OCI-LY3 (cell line): ENCODE measurements around the gene HDAC4.

ENCODE experiments used
- H2AFZ ChIP-seq: fragments of 200-600, 300-600 bp; shearing (Covaris generic); 2 replicates; pipeline ENCODE4 v1.6.0; 2014; ENCODE audit warnings: antibody characterized with exemption, low read depth, low read length
- H3K27ac ChIP-seq: fragments of 200-600, 300-600 bp; sonication (generic); 2 replicates; pipeline ENCODE4 v1.5.1; 2014; ENCODE audit warnings: mild to moderate bottlenecking, low read length, moderate library complexity, mixed read lengths
- H3K27me3 ChIP-seq: fragments of 200-600, 300-600 bp; sonication (generic); 2 replicates; pipeline ENCODE4 v1.6.1; 2014; ENCODE audit warnings: low read depth, low read length, mixed read lengths
- H3K36me3 ChIP-seq: fragments of 200-600, 300-600 bp; sonication (generic); replicated peaks from 2 replicates; pipeline ENCODE3; 2014; ENCODE audit warnings: low read depth, low read length, mixed read lengths
- H3K4me1 ChIP-seq: fragments of 300-600, 200-600 bp; sonication (generic); 2 replicates; pipeline ENCODE4 v1.6.1; 2014; ENCODE audit warnings: low read length, mixed read lengths
- H3K4me2 ChIP-seq: fragments of 200-600, 300-600 bp; sonication (generic); 2 replicates; pipeline ENCODE4 v1.6.1; 2014; ENCODE audit warnings: low read length, mixed read lengths
- H3K4me3 ChIP-seq: fragments of 300-600, 200-600 bp; sonication (generic); 2 replicates; pipeline ENCODE4 v1.5.1; 2014; ENCODE audit warnings: antibody characterized with exemption, mild to moderate bottlenecking, low read length, moderate library complexity
- H3K79me2 ChIP-seq: fragments of 300-600, 200-600 bp; shearing (Covaris generic); 2 replicates; pipeline ENCODE4 v1.6.1; 2014; ENCODE audit warnings: mild to moderate bottlenecking, low read length, mixed read lengths
- H3K9ac ChIP-seq: fragments of 300-600, 200-600 bp; shearing (Covaris generic); 2 replicates; pipeline ENCODE4 v1.6.0; 2014; ENCODE audit warnings: mild to moderate bottlenecking, low read length, moderate library complexity
- H3K9me3 ChIP-seq: fragments of 200-600, 300-600 bp; shearing (Covaris generic); 2 replicates; pipeline ENCODE4 v1.6.1; 2014; ENCODE audit warnings: low read length, mixed read lengths; ENCODE audit not compliant: insufficient read depth
- H4K20me1 ChIP-seq: fragments of 200-600, 300-600 bp; sonication (generic); 2 replicates; pipeline ENCODE4 v1.6.1; 2016; ENCODE audit warnings: low read length, mixed read lengths; ENCODE audit not compliant: insufficient read depth
- CTCF ChIP-seq: fragments of 200-600, 300-600 bp; sonication (generic); IDR thresholded peaks from 2 replicates; pipeline ENCODE4 v1.5.1; 2014; ENCODE audit warnings: antibody characterized with exemption, low read length, low read depth
- EZH2phosphoT487 ChIP-seq: fragments of 200-600 bp; shearing (Covaris generic); IDR thresholded peaks from 2 replicates; pipeline ENCODE4 v1.6.1; 2018; ENCODE audit warnings: antibody characterized with exemption, mixed run types, low read depth

The HDAC4 gene

DNA sequence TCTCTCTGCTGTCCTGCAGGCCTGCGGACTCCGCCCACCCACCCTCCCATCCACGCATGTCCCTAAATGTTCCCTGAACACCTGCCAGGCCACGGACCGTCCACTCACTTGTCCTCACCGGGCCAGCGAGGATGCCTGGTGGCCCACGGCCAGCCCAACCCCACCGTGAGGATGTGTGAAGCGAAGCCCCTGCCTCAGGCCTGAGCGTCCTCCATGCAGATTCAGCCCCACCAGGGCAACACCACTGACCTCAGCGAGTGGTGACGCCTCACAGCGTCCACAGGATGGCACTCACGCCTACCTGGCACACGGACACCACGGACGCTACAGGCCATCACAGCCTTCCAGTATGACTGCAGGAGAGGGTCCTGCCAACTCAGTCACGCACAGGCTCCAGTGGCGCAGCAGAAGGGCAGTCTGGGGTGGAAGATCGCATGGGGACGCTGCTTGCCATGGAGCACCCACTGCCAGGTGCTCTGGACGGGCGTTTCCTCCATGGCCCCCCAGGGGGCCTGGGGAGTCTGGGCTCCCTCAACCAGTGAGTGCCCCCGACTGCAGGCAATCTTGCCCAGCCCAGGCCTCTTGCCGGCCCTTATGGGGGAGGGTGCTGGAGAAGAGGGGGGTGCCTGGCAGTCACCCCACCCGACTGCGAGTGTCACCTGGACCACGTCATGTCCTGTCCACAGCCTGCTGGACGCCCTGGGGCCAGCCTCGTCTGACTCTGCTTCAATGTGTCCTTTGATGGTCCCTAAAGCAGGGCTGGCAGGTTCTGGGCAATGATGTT is 25.4 kb downstream of the HDAC4 start:
- TF ChIP-seq CTCF (no peak), EZH2phosphoT487 (no peak)
- Histone ChIP-seq H3K4me2 (no peak overlapping the region), H3K27ac (no peak overlapping the region), H3K79me2 (no peaks in the 10 kb centered on the region), H3K9ac (no peak overlapping the region), H2AFZ (no peak overlapping the region), H3K36me3 (no peaks in the 10 kb centered on the region), H4K20me1 (no peaks in the 10 kb centered on the region; the same call in none of the 2 replicates), H3K27me3 (no peaks in the 10 kb centered on the region), H3K9me3 (no peaks in the 10 kb centered on the region), H3K4me3 (no peak overlapping the region), H3K4me1 (peaks cover under 1% of the 10 kb centered on the region)

DNA sequence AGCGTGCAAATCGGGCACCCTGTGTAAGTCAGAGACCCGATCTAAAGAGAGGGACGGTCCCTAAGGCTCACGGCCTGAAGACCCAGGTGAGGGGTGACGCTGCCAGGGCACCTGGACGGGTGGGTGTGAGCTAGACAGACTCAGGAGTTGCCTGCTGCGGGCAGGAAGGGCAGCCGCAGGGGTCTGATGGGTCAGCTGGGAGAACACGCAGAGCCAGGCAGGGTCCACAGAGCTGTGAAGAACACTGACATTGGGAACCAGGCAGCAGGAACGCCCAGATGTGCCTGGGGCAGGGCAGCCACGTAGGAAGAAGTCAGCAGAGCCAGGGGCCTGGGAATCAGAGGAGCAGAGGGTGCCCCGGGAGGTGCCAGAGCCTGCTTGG is 25.9 kb downstream of the HDAC4 start:
- no peak overlapping the region for H3K9ac ChIP-seq
- H3K4me3 ChIP-seq = no peak overlapping the region
- H2AFZ ChIP-seq = no peak overlapping the region
- no peaks in the 10 kb centered on the region for H3K79me2 ChIP-seq
- H3K27me3 ChIP-seq = no peaks in the 10 kb centered on the region
- no peaks in the 10 kb centered on the region for H3K9me3 ChIP-seq
- TF ChIP-seq CTCF = no peak
- TF ChIP-seq EZH2phosphoT487 = no peak
- no peak overlapping the region for H3K4me2 ChIP-seq
- no peak overlapping the region for H3K27ac ChIP-seq
- H3K36me3 ChIP-seq = no peaks in the 10 kb centered on the region
- H4K20me1 ChIP-seq = peaks cover 5% of the 10 kb centered on the region
- H3K4me1 ChIP-seq = peaks cover 6% of the 10 kb centered on the region

DNA sequence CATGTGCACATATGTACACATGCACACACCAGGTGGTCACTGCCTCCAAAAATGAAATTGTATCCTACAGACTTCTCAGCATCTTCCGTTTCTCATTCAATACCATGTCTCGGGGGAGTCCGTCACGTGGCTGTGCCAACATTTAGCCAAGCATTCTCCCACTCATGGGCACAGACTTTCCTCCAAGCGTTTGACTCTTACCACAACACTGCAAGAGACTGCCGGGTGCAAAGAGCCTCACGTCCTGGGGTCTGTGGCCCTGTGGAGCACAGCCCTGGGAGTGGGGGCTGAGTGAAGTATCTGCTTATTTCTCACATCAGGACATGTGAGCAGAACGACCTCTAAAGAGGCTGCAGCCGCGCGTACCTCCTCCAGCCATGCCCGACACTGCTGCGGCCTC is 28.0 kb downstream of the HDAC4 start:
- Histone ChIP-seq H4K20me1 (peaks cover 6% of the 10 kb centered on the region), H3K4me3 (no peak overlapping the region), H3K27me3 (no peaks in the 10 kb centered on the region), H3K79me2 (no peaks in the 10 kb centered on the region), H3K4me2 (no peak overlapping the region), H3K27ac (no peak overlapping the region), H2AFZ (no peak overlapping the region), H3K4me1 (peaks cover 17% of the 10 kb centered on the region), H3K9ac (no peak overlapping the region), H3K36me3 (no peaks in the 10 kb centered on the region), H3K9me3 (no peaks in the 10 kb centered on the region)
- TF ChIP-seq CTCF (no peak), EZH2phosphoT487 (no peak)

GRCh38 chr2:239371726-239372686 is 28.8 kb downstream of the HDAC4 start:
- Histone ChIP-seq H2AFZ (no peak overlapping the region), H3K9ac (no peak overlapping the region), H3K4me1 (peaks cover 17% of the 10 kb centered on the region), H3K9me3 (no peaks in the 10 kb centered on the region), H4K20me1 (peaks cover 6% of the 10 kb centered on the region), H3K79me2 (no peaks in the 10 kb centered on the region), H3K27ac (no peak overlapping the region), H3K4me3 (no peak overlapping the region), H3K36me3 (no peaks in the 10 kb centered on the region), H3K27me3 (no peaks in the 10 kb centered on the region), H3K4me2 (no peak overlapping the region)
- TF ChIP-seq CTCF = no peak
- TF ChIP-seq EZH2phosphoT487 = no peak
